IMR-90 (cell line): ENCODE data around the gene RAB40C. TPM values are rescaled to one million over a fixed set of nuclear protein-coding genes. Genes with fewer than 3 reads are reported as not detected.

Experiments used
- ATAC-seq: fragments of 200-7000 bp; cut with Tn5 transposase; 2 replicates; pipeline ENCODE4 v1.9.1; 2020; ENCODE audit warnings: low read depth, mild to moderate bottlenecking, moderate library complexity
- BruUV-seq: library from RNA; stranded (reverse); fragments of 400-500 nt; replicated peaks from 2 replicates; lab custom pipeline; 2021; lab: Mats Ljungman, UMichigan
- CTCF ChIA-PET: fragments of 300-600 bp; formaldehyde crosslinking; extraction: SDS; loops from one replicate; lab custom pipeline; 2021; ENCODE audit warnings: antibody characterized with exemption; lab: Yijun Ruan, JAX
- POLR2A ChIA-PET: fragments of 300-600 bp; sonication (Branson Sonifier 250); formaldehyde crosslinking; loops from one replicate; lab custom pipeline; 2022; ENCODE audit warnings: antibody characterized with exemption; ENCODE audit not compliant: unreplicated experiment; lab: Charles Lee
- DNase-seq: peaks from one replicate; pipeline ENCODE4 v3.0.0; 2013
- H2AFZ ChIP-seq: replicated peaks from 2 replicates; pipeline ENCODE3; 2013; ENCODE audit warnings: low read length, mild to moderate bottlenecking; ENCODE audit not compliant: poor library complexity
- H2AK5ac ChIP-seq: 2 replicates; pipeline ENCODE4 v1.6.1; 2013; ENCODE audit warnings: low read depth, low read length, inconsistent platforms
- H2AK9ac ChIP-seq: replicated peaks from 2 replicates; pipeline ENCODE3; 2013; ENCODE audit warnings: mild to moderate bottlenecking, low read depth, low read length, moderate library complexity; ENCODE audit not compliant: poor library complexity
- H2BK120ac ChIP-seq: 2 replicates; pipeline ENCODE4 v1.6.1; 2013; ENCODE audit warnings: low read depth, low read length, inconsistent platforms
- H2BK15ac ChIP-seq: 3 replicates; pipeline ENCODE4 v1.6.1; 2013; ENCODE audit warnings: low read depth, low read length, inconsistent platforms
- H2BK20ac ChIP-seq: 2 replicates; pipeline ENCODE4 v1.6.1; 2013; ENCODE audit warnings: low read depth, mild to moderate bottlenecking, inconsistent platforms, low read length, moderate library complexity
- H2BK5ac ChIP-seq: 2 replicates; pipeline ENCODE4 v1.6.1; 2013; ENCODE audit warnings: mild to moderate bottlenecking, low read depth, low read length, inconsistent platforms; ENCODE audit not compliant: poor library complexity, severe bottlenecking
- H3K14ac ChIP-seq: replicated peaks from 2 replicates; pipeline ENCODE4 v1.6.1; 2013; ENCODE audit warnings: low read depth, low read length, inconsistent platforms
- H3K18ac ChIP-seq: 2 replicates; pipeline ENCODE4 v1.6.1; 2013; ENCODE audit warnings: low read depth, low read length, control low read depth
- H3K23ac ChIP-seq: 2 replicates; pipeline ENCODE4 v1.6.1; 2013; ENCODE audit warnings: low read depth, low read length, inconsistent platforms
- H3K27ac ChIP-seq: 2 replicates; pipeline ENCODE4 v1.5.1; 2013; ENCODE audit warnings: mild to moderate bottlenecking, control low read depth, low read length; ENCODE audit not compliant: insufficient read depth
- H3K27me3 ChIP-seq: 2 replicates; pipeline ENCODE4 v1.6.1; 2013; ENCODE audit warnings: low read length; ENCODE audit not compliant: control insufficient read depth, insufficient read depth
- H3K36me3 ChIP-seq: 2 replicates; pipeline ENCODE4 v1.6.1; 2013; ENCODE audit warnings: low read length, mixed read lengths; ENCODE audit not compliant: control insufficient read depth, insufficient read depth
- H3K4ac ChIP-seq: 2 replicates; pipeline ENCODE4 v1.6.1; 2013; ENCODE audit warnings: low read depth, low read length, inconsistent platforms
- H3K4me1 ChIP-seq: 2 replicates; pipeline ENCODE4 v1.6.1; 2013; ENCODE audit warnings: low read length, mixed read lengths; ENCODE audit not compliant: control insufficient read depth, insufficient read depth
- H3K4me2 ChIP-seq: 2 replicates; pipeline ENCODE4 v1.6.1; 2013; ENCODE audit warnings: low read depth, mild to moderate bottlenecking, control low read depth, low read length, moderate library complexity
- H3K4me3 ChIP-seq: 2 replicates; pipeline ENCODE4 v1.5.1; 2013; ENCODE audit warnings: low read depth, mild to moderate bottlenecking, control low read depth, low read length, moderate library complexity; ENCODE audit not compliant: insufficient read depth
- H3K56ac ChIP-seq: 2 replicates; pipeline ENCODE4 v1.6.1; 2013; ENCODE audit warnings: low read length, inconsistent platforms; ENCODE audit not compliant: insufficient read depth; ENCODE audit errors: extremely low read depth
- H3K79me1 ChIP-seq, 2 experiments: 2 replicates each; pipeline ENCODE4 v1.6.1; 2013; ENCODE audit warnings: low read length in 2 of 2, inconsistent platforms in 1 of 2, low read depth in 1 of 2
- H3K9ac ChIP-seq: 2 replicates; pipeline ENCODE4 v1.6.1; 2013; ENCODE audit warnings: low read depth, low read length, control low read depth
- H3K9me1 ChIP-seq: 2 replicates; pipeline ENCODE4 v1.6.1; 2013; ENCODE audit warnings: low read length, inconsistent platforms; ENCODE audit not compliant: insufficient read depth
- H3K9me3 ChIP-seq: 2 replicates; pipeline ENCODE4 v1.6.1; 2013; ENCODE audit warnings: low read length; ENCODE audit not compliant: control insufficient read depth, insufficient read depth
- H4K20me1 ChIP-seq: 2 replicates; pipeline ENCODE4 v1.6.1; 2013; ENCODE audit warnings: low read length, inconsistent platforms; ENCODE audit not compliant: insufficient read depth
- H4K5ac ChIP-seq: 2 replicates; pipeline ENCODE4 v1.6.1; 2013; ENCODE audit warnings: mild to moderate bottlenecking, low read depth, low read length, control low read depth
- H4K8ac ChIP-seq, 2 experiments: 2 replicates each; pipeline ENCODE4 v1.6.1; 2013; ENCODE audit warnings: low read depth in 2 of 2, low read length in 2 of 2, control low read depth in 1 of 2, inconsistent platforms in 1 of 2
- H4K91ac ChIP-seq: 2 replicates; pipeline ENCODE4 v1.6.1; 2013; ENCODE audit warnings: low read depth, low read length, inconsistent platforms; ENCODE audit not compliant: insufficient read depth
- CEBPB ChIP-seq: IDR thresholded peaks from 2 replicates; pipeline ENCODE4 v1.6.1; 2012; ENCODE audit warnings: low read depth, low read length, improper control_type of control experiment
- MAFK ChIP-seq: IDR thresholded peaks from 2 replicates; pipeline ENCODE4 v1.6.1; 2012; ENCODE audit warnings: low read depth, low read length, improper control_type of control experiment
- MAZ ChIP-seq: IDR thresholded peaks from 2 replicates; pipeline ENCODE4 v1.6.1; 2012; ENCODE audit warnings: low read depth, mild to moderate bottlenecking, low read length, improper control_type of control experiment, moderate library complexity, borderline replicate concordance
- RAD21 ChIP-seq: IDR thresholded peaks from 2 replicates; pipeline ENCODE4 v1.6.1; 2012; ENCODE audit warnings: low read length, improper control_type of control experiment
- RCOR1 ChIP-seq: IDR thresholded peaks from 2 replicates; pipeline ENCODE4 v1.6.1; 2012; ENCODE audit warnings: mild to moderate bottlenecking, low read length, improper control_type of control experiment; ENCODE audit not compliant: insufficient replicate concordance
- RFX5 ChIP-seq: IDR thresholded peaks from 2 replicates; pipeline ENCODE4 v1.8.0; 2012; ENCODE audit warnings: low read depth, mild to moderate bottlenecking, low read length, moderate library complexity
- USF2 ChIP-seq: fragments of 150-350 bp; IDR thresholded peaks from 2 replicates; pipeline ENCODE4 v1.6.1; 2017; ENCODE audit warnings: mild to moderate bottlenecking, antibody characterized with exemption, low read length, low read depth
- WGBS, 2 experiments: methylation state at CpG; one replicate each; pipeline versions ENCODE4 v1.1.5 to v1.1.7; 2013; ENCODE audit warnings: missing lambda C conversion rate in 2 of 2; ENCODE audit not compliant: insufficient read length in 1 of 2; ENCODE audit errors: extremely low coverage in 2 of 2; 5-methylcytosine and 5-hydroxymethylcytosine counted together
- dilution Hi-C: fragments of 300-500 bp; cut with HindIII; formaldehyde crosslinking; loops from one replicate; pipeline ENCODE4 v1.14.3; 2018; ENCODE audit warnings: low sequenced_read_pairs; ENCODE audit not compliant: unreplicated experiment
- in situ Hi-C: fragments of 300-500 bp; cut with MboI; formaldehyde crosslinking; loops from 3 replicates; pipeline ENCODE4 v1.14.3; 2019; ENCODE audit warnings: low sequenced_read_pairs, inconsistent platforms, mixed read lengths
- intact Hi-C: fragments of 100-400 bp; cut with micrococcal nuclease; formaldehyde crosslinking; loops from 2 replicates; pipeline ENCODE4 v1.10.0; 2022
- polyA plus RNA-seq, 3 experiments: library from polyadenylated mRNA; depleted of rRNA; stranded (reverse); fragments of >200 nt; gene quantifications; 2 replicates each; pipeline ENCODE4 v1.2.3, GENCODE V29; 2012; ENCODE audit warnings: low replicate concordance in 1 of 3
- total RNA-seq: library from RNA; depleted of rRNA; stranded (reverse); fragments of >200 nt; gene quantifications from 2 replicates; pipeline ENCODE4 v1.2.3, GENCODE V29; 2012
- TF ChIP-seq, protein P1 (sequence below): fragments of 150-350 bp; IDR thresholded peaks from 2 replicates; pipeline ENCODE4 v1.6.1; 2016; ENCODE audit warnings: low read depth, mild to moderate bottlenecking, low read length, moderate library complexity, borderline replicate concordance
- TF ChIP-seq, protein P2 (sequence below): conservative IDR thresholded peaks from 2 replicates; pipeline ENCODE4 v1.5.1; 2012; ENCODE audit warnings: mild to moderate bottlenecking, low read depth, low read length, improper control_type of control experiment

RAB40C gene
- total and polyA plus RNA-seq, 2 of the 4 experiments (the other 2 are of a cell fraction): 6.8 to 13.7 TPM

DNA sequence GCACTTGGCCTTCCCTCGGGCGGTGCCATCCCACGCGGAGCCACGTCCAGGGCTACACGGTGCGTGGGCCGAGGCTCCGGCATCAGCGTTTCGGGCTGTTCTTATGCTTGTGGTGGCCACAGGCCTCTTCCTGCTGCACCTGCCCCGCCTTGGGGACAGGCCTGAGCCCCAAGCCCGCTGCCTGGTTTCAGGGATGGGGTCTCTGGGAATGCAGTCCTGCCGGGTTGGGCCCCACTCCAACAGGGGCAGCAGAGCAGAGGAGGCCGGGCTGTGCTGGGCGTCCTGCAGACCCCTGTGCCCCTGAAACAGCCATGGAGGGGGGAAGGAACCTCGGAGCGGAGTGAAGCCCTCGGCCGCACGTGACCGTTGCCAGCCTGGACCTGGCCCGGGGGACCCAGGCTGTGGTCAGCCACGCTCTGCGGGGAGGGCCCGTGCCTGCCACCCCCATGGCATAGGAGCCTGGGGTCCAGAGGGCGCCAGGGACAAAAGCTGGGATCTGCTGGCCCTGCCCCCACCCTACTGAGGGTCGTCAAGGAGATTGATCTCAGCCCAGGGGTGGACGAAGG lies 40.5 kb downstream of the RAB40C start:
- Histone ChIP-seq H3K27me3 (no peaks in the 10 kb centered on the region), H3K79me1 (peaks cover 3 to 29% of the 10 kb centered on the region in 2 experiments; a peak in 2 of 4 replicates), H2BK20ac (no peak overlapping the region), H2BK15ac (no peak overlapping the region), H4K20me1 (peaks cover 3% of the 10 kb centered on the region; the same call in 1 of the 2 replicates), H3K4me1 (peaks cover 31% of the 10 kb centered on the region), H4K5ac (no peak overlapping the region), H3K56ac (no peak overlapping the region), H3K9me1 (no peaks in the 10 kb centered on the region; the same call in 1 of the 2 replicates), H4K8ac (no peak overlapping the region), H3K4me3 (no peak overlapping the region), H2BK5ac (no peak overlapping the region), H3K4me2 (no peak overlapping the region), H3K27ac (no peak overlapping the region), H3K4ac (no peak overlapping the region), H3K18ac (no peak overlapping the region), H2AFZ (no peak overlapping the region), H3K9me3 (no peaks in the 10 kb centered on the region), H3K9ac (no peak overlapping the region), H4K91ac (no peak overlapping the region), H3K23ac (no peak overlapping the region), H2AK9ac (peak overlapping the region; percentile 81), H2BK120ac (no peak overlapping the region), H3K36me3 (peaks cover 19% of the 10 kb centered on the region; the same call in 1 of the 2 replicates), H3K14ac (no peak overlapping the region), H2AK5ac (no peak overlapping the region)
- TF ChIP-seq MAZ (no peak), RAD21 (no peak), MAFK (no peak), CEBPB (no peak), RFX5 (no peak), USF2 (no peak), RCOR1 (no peak)
- TF ChIP-seq, protein P1, sequence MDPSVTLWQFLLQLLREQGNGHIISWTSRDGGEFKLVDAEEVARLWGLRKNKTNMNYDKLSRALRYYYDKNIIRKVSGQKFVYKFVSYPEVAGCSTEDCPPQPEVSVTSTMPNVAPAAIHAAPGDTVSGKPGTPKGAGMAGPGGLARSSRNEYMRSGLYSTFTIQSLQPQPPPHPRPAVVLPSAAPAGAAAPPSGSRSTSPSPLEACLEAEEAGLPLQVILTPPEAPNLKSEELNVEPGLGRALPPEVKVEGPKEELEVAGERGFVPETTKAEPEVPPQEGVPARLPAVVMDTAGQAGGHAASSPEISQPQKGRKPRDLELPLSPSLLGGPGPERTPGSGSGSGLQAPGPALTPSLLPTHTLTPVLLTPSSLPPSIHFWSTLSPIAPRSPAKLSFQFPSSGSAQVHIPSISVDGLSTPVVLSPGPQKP: no peak
- TF ChIP-seq, protein P2, sequence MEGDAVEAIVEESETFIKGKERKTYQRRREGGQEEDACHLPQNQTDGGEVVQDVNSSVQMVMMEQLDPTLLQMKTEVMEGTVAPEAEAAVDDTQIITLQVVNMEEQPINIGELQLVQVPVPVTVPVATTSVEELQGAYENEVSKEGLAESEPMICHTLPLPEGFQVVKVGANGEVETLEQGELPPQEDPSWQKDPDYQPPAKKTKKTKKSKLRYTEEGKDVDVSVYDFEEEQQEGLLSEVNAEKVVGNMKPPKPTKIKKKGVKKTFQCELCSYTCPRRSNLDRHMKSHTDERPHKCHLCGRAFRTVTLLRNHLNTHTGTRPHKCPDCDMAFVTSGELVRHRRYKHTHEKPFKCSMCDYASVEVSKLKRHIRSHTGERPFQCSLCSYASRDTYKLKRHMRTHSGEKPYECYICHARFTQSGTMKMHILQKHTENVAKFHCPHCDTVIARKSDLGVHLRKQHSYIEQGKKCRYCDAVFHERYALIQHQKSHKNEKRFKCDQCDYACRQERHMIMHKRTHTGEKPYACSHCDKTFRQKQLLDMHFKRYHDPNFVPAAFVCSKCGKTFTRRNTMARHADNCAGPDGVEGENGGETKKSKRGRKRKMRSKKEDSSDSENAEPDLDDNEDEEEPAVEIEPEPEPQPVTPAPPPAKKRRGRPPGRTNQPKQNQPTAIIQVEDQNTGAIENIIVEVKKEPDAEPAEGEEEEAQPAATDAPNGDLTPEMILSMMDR: no peak
- ChIA-PET POLR2A (no interaction called here), CTCF (no interaction called here)
- intact Hi-C loops (no loop called here), in situ Hi-C loops (no loop called here), dilution Hi-C loops (no loop called here)
- no TSS peak for BruUV-seq
- WGBS, 2 experiments: 59% methylated on average over 17 of the region's 29 CpGs; no CpG with 5 or more reads in 1 of the 2 experiments
- no peak for ATAC-seq
- DNase-seq: no peak
